ENCODE results near the gene PRKAG1. TPM values are rescaled to one million over a fixed set of nuclear protein-coding genes. Genes with fewer than 3 reads are reported as not detected.

The PRKAG1 gene
- total RNA-seq, 1 experiment from 2014 or later = 66.5 TPM

DNA sequence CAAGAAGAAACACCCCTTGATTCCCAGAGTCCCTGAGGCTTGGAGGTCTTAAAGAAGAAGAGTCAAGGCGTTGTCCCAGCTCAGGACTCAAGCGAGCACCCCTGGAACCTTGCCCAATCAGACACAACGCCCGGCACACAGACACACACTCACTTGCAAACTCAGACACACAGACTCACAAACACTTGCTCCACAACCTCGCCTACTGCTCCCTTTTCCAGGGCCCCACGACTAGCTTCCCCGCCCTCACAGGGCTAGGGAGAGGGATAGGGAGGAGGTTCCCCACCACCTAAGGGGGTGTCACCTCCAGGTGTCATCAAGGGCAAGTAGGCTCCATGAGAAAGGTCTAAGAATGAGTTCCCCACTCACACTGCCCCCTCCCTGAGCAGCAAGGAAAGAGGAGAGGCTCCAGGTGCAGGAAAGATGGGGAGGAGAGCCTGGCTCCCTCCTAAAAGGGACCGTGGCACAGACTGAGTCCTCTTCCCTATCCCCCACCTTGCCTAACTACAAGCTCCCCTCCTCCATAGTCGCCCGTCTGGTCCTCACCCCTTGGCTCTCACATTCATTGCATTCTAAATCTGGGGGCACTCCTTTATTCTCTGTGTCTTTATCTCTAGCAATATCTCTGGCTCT lies 47.8 kb downstream of the PRKAG1 start:
- Histone ChIP-seq H3K9me2 (replicated peaks; ENCODE audit: low read length) (no peaks in the 10 kb centered on the region), H3K27ac (ENCODE audit: low read length) (no peak overlapping the region), H4K20me1 (ENCODE audit: low read length) (no peaks in the 10 kb centered on the region), H2AFZ (ENCODE audit: low read length) (peak overlapping the region; percentile 83), H3K9me3 (ENCODE audit: low read length) (no peaks in the 10 kb centered on the region), H3K4me3 (ENCODE audit: low read length) (peak overlapping the region; percentile 70), H3K4me1 (ENCODE audit: insufficient read depth, low read length) (0 out of 2 replicates have a peak, but pooled peaks cover 7% of the 10 kb centered on the region), H3K79me2 (ENCODE audit: low read length) (no peaks in the 10 kb centered on the region), H3K4me2 (ENCODE audit: low read length) (peak overlapping the region; percentile 88), H3K36me3 (ENCODE audit: low read depth, low read length) (no peaks in the 10 kb centered on the region), H3K27me3 (ENCODE audit: low read length) (no peaks in the 10 kb centered on the region), H3F3A (ENCODE audit: low read length, unreplicated experiment) (no peaks in the 10 kb centered on the region), H3K9ac (ENCODE audit: low read length) (peak overlapping the region; percentile 43)
- TF ChIP-seq, protein P1, sequence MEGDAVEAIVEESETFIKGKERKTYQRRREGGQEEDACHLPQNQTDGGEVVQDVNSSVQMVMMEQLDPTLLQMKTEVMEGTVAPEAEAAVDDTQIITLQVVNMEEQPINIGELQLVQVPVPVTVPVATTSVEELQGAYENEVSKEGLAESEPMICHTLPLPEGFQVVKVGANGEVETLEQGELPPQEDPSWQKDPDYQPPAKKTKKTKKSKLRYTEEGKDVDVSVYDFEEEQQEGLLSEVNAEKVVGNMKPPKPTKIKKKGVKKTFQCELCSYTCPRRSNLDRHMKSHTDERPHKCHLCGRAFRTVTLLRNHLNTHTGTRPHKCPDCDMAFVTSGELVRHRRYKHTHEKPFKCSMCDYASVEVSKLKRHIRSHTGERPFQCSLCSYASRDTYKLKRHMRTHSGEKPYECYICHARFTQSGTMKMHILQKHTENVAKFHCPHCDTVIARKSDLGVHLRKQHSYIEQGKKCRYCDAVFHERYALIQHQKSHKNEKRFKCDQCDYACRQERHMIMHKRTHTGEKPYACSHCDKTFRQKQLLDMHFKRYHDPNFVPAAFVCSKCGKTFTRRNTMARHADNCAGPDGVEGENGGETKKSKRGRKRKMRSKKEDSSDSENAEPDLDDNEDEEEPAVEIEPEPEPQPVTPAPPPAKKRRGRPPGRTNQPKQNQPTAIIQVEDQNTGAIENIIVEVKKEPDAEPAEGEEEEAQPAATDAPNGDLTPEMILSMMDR (conservative IDR thresholded peaks at IDR 0.05; ENCODE audit: low read depth, low read length) = no peak
- TF ChIP-seq EZH2phosphoT487 (IDR thresholded peaks at IDR 0.05; ENCODE audit: borderline replicate concordance, low read length) = no peak
- ChIA-PET POLR2A (ENCODE audit: unreplicated experiment) (no interaction called here), CTCF (no interaction called here)
- peak; percentile 31 for ATAC-seq
- BruUV-seq (replicated peaks) = no TSS peak
- no peak for DNase-seq
- intact Hi-C loops (cut with micrococcal nuclease) = no loop called here

- TF ChIP-seq EZH2phosphoT487 (IDR thresholded peaks at IDR 0.05; ENCODE audit: borderline replicate concordance, low read length) = no peak
- TF ChIP-seq EZH2 (IDR thresholded peaks at IDR 0.05; ENCODE audit: low read length, unreplicated experiment) = no peak
- TF ChIP-seq, protein P1 (conservative IDR thresholded peaks at IDR 0.05; ENCODE audit: low read depth, low read length) = no peak
- no peaks in the 10 kb centered on the region for H3K9me2 ChIP-seq (replicated peaks; ENCODE audit: low read length)
- no peak overlapping the region for H3K9ac ChIP-seq (ENCODE audit: low read length)
- ChIA-PET CTCF (no interaction called here), POLR2A (ENCODE audit: unreplicated experiment) (no interaction called here)
- ATAC-seq (no peak), DNase-seq (no peak)
- H3K4me3 ChIP-seq (ENCODE audit: low read length) = peak overlapping the region; percentile 70; the same call in 1 of the 2 replicates
- no peaks in the 10 kb centered on the region for H3K9me3 ChIP-seq (ENCODE audit: low read length)
- H4K20me1 ChIP-seq (ENCODE audit: low read length) = no peaks in the 10 kb centered on the region
- BruUV-seq (replicated peaks) = no TSS peak
- intact Hi-C loops (cut with micrococcal nuclease) = no loop called here
- no peaks in the 10 kb centered on the region for H3K79me2 ChIP-seq (ENCODE audit: low read length)
- no peak overlapping the region for H2AFZ ChIP-seq (ENCODE audit: low read length)
- H3K27ac ChIP-seq (ENCODE audit: low read length) = no peak overlapping the region
- no peaks in the 10 kb centered on the region for H3F3A ChIP-seq (ENCODE audit: low read length, unreplicated experiment)
- H3K4me1 ChIP-seq (ENCODE audit: insufficient read depth, low read length) = 0 out of 2 replicates have a peak, but pooled peaks cover 7% of the 10 kb centered on the region
- H3K4me2 ChIP-seq (ENCODE audit: low read length) = peak overlapping the region; percentile 88
- no peaks in the 10 kb centered on the region for H3K27me3 ChIP-seq (ENCODE audit: low read length)
- no peaks in the 10 kb centered on the region for H3K36me3 ChIP-seq (ENCODE audit: low read depth, low read length)
Observed at GRCh38 chr12:48969833-48970701, 48.5 kb downstream of the PRKAG1 start.
